ENCODE measurements around the gene CCNC.

The CCNC gene
- 36.0 to 50.8 (median 42.1) reads per million in 3 donors for total RNA-seq

DNA sequence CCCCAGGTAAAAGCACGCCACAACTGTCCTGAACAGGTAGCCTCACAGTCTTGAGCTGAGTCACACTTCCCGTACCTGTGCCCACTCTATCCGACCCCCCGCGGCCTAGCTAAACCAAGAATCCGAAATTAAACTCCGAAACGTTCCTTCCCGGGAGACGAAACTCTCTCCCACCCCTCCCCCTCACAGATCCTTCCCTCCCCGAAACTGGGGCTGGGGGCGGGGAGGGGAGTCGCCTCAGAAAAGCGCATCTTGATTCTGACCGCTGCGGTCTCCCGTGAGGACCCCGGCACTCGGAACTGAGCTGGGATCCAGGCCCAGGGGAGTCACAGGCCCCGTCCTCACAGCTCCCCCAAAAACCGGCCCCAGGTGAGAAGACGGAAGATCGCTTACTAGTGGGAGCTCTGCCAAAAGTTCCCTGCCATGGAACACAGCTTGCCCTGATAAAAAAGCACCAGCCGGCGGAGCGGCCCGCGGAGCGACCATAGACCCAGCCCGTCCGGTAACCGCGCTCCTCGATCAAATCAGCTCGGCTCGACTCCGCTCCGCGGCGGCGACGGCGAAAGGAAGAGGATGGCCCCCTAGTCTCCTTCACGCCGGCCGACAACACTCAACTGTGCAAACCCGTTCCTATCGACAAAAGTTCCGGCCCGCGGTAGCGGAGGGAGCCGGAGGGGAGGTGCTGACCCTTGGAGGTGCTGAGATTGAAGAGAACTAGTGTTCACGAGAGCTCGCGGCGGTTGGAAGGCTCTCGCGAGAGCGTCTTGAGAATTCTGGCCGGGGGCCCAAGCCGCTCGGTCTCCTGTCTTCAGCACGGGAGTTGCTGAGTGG lies at the start of gene CCNC:
CCNC (minus strand) TSS at position 558 of the 831 bp plus-strand sequence; CDS start at position 425, 133 bp downstream.
- H3K9me3 ChIP-seq (ENCODE audit: control insufficient read depth, low read length) = no peaks in the 10 kb centered on the region
- no peaks in the 10 kb centered on the region for H3K36me3 ChIP-seq (ENCODE audit: control insufficient read depth, insufficient read depth, low read length)
- no peaks in the 10 kb centered on the region for H3K27me3 ChIP-seq (replicated peaks; ENCODE audit: control insufficient read depth, insufficient read depth, low read length, poor library complexity, severe bottlenecking)
- DNase-seq = peak; percentile 72 to 81 (median 80)
- no peaks in the 10 kb centered on the region for H3K4me1 ChIP-seq (ENCODE audit: control insufficient read depth, insufficient read depth, low read length, poor library complexity, severe bottlenecking)
- H3K27ac ChIP-seq (ENCODE audit: insufficient read depth, low read length, poor library complexity, severe bottlenecking) = peak within 1 kb of the TSS; percentile 72
- H3K4me3 ChIP-seq (ENCODE audit: insufficient read depth, low read depth, low read length, poor library complexity, severe bottlenecking) = peak within 1 kb of the TSS; percentile 92

DNA sequence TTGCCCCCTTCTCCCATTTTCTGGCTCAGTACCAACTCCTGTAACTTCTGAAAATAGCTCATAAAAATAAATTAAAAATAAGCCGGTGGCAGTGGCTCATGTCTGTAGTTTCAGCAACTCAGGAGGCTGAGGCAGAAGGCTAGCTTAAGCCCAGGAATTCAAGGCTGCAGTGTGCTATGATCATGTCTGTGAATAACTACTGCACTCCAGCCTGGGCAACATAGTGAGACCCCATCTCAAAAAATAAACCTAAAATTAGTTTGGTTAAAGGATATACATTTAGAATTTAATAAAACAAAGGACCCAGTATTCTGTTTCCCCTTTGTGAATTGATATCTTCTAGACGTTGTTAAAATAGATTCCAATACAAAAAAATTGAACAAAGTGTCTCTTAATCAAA lies 48.7 kb upstream of the CCNC start:
- H3K9me3 ChIP-seq (ENCODE audit: control insufficient read depth, low read length) = no peaks in the 10 kb centered on the region
- no peak overlapping the region for H3K4me3 ChIP-seq (ENCODE audit: insufficient read depth, low read depth, low read length, poor library complexity, severe bottlenecking)
- H3K27ac ChIP-seq (ENCODE audit: insufficient read depth, low read length, poor library complexity, severe bottlenecking) = no peak overlapping the region
- H3K27me3 ChIP-seq (replicated peaks; ENCODE audit: control insufficient read depth, insufficient read depth, low read length, poor library complexity, severe bottlenecking) = peaks cover 85% of the 10 kb centered on the region
- H3K4me1 ChIP-seq (ENCODE audit: control insufficient read depth, insufficient read depth, low read length, poor library complexity, severe bottlenecking) = peaks cover 23% of the 10 kb centered on the region
- H3K36me3 ChIP-seq (ENCODE audit: control insufficient read depth, insufficient read depth, low read length) = no peaks in the 10 kb centered on the region
- DNase-seq = no peak

DNA sequence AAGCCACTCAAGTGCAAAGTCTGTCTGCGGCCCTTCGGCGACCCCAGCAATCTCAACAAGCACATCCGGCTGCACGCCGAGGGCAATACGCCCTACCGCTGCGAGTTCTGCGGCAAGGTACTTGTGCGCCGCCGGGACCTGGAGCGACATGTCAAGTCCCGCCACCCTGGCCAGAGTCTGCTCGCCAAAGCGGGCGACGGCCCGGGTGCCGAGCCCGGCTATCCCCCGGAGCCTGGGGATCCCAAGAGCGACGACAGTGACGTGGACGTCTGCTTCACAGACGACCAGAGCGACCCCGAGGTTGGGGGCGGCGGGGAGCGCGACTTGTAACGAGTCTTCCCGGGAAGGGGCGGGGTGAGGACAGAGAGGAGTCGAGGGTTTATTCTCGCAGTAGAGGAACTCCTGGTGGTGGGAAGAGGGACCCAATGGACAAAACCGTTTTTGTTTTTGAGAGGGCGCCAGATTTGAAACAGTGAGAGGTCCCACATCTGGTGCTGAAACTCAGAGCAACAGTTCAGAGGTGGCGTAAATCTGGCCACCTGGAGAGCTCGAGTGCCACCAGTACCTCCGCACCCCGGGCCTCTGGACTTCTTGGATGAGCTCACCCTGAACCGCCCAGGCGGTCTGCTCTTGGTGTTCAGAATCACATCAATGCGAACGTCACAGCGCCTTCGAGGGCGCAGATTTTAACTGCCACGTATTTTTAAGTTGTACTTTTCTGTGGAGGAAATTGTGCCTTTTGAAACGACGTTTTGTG lies 46.1 kb upstream of the CCNC start:
- H3K27ac ChIP-seq (ENCODE audit: insufficient read depth, low read length, poor library complexity, severe bottlenecking) = no peak overlapping the region
- peaks cover 81% of the 10 kb centered on the region for H3K27me3 ChIP-seq (replicated peaks; ENCODE audit: control insufficient read depth, insufficient read depth, low read length, poor library complexity, severe bottlenecking)
- no peaks in the 10 kb centered on the region for H3K36me3 ChIP-seq (ENCODE audit: control insufficient read depth, insufficient read depth, low read length)
- peaks cover 27% of the 10 kb centered on the region for H3K4me1 ChIP-seq (ENCODE audit: control insufficient read depth, insufficient read depth, low read length, poor library complexity, severe bottlenecking)
- no peak for DNase-seq
- H3K4me3 ChIP-seq (ENCODE audit: insufficient read depth, low read depth, low read length, poor library complexity, severe bottlenecking) = peak overlapping the region; percentile 57
- H3K9me3 ChIP-seq (ENCODE audit: control insufficient read depth, low read length) = no peaks in the 10 kb centered on the region

DNA sequence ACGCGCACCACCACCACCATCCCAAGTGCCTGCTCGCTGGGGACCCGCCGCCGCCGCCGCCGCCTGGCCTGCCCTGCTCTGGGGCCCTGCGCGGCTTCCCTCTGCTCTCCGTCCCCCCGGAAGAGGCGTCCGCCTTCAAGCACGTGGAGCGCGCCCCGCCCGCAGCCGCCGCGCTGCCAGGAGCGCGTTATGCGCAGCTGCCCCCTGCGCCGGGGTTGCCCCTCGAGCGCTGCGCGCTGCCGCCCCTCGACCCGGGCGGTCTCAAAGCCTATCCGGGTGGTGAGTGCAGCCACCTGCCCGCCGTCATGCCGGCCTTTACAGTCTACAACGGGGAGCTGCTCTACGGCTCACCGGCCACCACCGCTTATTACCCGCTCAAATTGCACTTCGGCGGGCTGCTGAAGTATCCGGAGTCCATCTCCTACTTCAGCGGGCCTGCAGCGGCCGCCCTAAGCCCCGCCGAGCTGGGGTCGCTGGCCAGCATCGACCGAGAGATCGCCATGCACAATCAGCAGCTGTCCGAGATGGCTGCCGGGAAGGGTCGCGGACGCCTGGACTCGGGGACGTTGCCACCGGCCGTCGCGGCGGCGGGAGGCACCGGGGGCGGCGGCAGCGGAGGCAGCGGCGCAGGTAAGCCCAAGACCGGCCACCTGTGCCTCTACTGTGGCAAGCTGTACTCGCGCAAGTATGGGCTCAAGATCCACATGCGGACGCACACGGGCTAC lies 45.4 kb upstream of the CCNC start:
- peak overlapping the region; percentile 57 for H3K4me3 ChIP-seq (ENCODE audit: insufficient read depth, low read depth, low read length, poor library complexity, severe bottlenecking)
- no peak overlapping the region for H3K27ac ChIP-seq (ENCODE audit: insufficient read depth, low read length, poor library complexity, severe bottlenecking)
- no peak for DNase-seq
- peaks cover 27% of the 10 kb centered on the region for H3K4me1 ChIP-seq (ENCODE audit: control insufficient read depth, insufficient read depth, low read length, poor library complexity, severe bottlenecking)
- peaks cover 82% of the 10 kb centered on the region for H3K27me3 ChIP-seq (replicated peaks; ENCODE audit: control insufficient read depth, insufficient read depth, low read length, poor library complexity, severe bottlenecking)
- no peaks in the 10 kb centered on the region for H3K36me3 ChIP-seq (ENCODE audit: control insufficient read depth, insufficient read depth, low read length)
- no peaks in the 10 kb centered on the region for H3K9me3 ChIP-seq (ENCODE audit: control insufficient read depth, low read length)

- Histone ChIP-seq H3K36me3 (ENCODE audit: control insufficient read depth, insufficient read depth, low read length) (no peaks in the 10 kb centered on the region), H3K4me1 (ENCODE audit: control insufficient read depth, insufficient read depth, low read length, poor library complexity, severe bottlenecking) (peaks cover 27% of the 10 kb centered on the region), H3K9me3 (ENCODE audit: control insufficient read depth, low read length) (no peaks in the 10 kb centered on the region), H3K27me3 (replicated peaks; ENCODE audit: control insufficient read depth, insufficient read depth, low read length, poor library complexity, severe bottlenecking) (peaks cover 82% of the 10 kb centered on the region), H3K4me3 (ENCODE audit: insufficient read depth, low read depth, low read length, poor library complexity, severe bottlenecking) (peak overlapping the region; percentile 57), H3K27ac (ENCODE audit: insufficient read depth, low read length, poor library complexity, severe bottlenecking) (no peak overlapping the region)
- DNase-seq = no peak
Observed at GRCh38 chr6:99613409-99613704, 44.9 kb upstream of the CCNC start.

DNA sequence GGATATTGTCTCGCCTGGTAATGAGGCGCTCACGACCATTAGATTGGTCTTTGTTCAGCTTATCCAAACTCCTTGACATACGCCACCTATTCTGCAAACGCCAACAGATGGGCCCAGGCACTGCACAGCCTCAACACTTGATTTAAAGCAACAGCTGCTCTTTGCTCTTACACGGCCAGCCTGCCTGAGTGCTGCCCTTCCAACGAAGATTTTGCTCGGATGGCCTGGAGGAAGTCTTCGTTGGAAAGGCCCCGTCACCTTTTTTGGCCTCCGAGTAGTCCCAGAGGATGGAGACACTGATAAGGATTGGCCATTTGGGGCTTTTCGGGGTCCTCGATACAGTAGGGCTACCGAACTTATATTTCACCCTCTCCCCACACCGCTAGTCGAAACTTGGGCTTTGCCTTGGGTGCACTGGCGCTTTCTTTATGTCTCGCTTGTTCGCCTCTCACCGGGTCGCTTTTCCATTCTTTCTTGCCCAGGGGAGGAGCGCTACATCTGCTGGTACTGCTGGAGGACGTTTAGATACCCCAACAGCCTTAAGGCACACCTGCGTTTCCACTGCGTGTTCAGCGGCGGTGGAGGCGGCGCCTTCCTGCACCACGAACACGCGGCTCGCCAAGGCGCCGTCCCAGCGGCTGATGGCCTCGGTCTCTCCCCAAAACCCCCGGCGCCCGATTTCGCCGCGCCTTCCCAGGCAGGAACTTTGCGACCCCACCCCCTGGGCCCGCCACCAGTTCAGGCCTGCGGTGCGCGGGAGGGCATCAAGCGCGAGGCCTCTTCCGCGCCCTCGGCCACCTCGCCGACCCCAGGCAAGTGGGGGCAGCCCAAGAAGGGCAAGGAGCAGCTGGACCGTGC lies 44.3 kb upstream of the CCNC start:
- H3K4me3 ChIP-seq (ENCODE audit: insufficient read depth, low read depth, low read length, poor library complexity, severe bottlenecking) = peak overlapping the region; percentile 57
- H3K27ac ChIP-seq (ENCODE audit: insufficient read depth, low read length, poor library complexity, severe bottlenecking) = no peak overlapping the region
- H3K9me3 ChIP-seq (ENCODE audit: control insufficient read depth, low read length) = no peaks in the 10 kb centered on the region
- H3K36me3 ChIP-seq (ENCODE audit: control insufficient read depth, insufficient read depth, low read length) = no peaks in the 10 kb centered on the region
- H3K27me3 ChIP-seq (replicated peaks; ENCODE audit: control insufficient read depth, insufficient read depth, low read length, poor library complexity, severe bottlenecking) = peaks cover 82% of the 10 kb centered on the region
- peaks cover 27% of the 10 kb centered on the region for H3K4me1 ChIP-seq (ENCODE audit: control insufficient read depth, insufficient read depth, low read length, poor library complexity, severe bottlenecking)
- no peak for DNase-seq

- Histone ChIP-seq H3K4me3 (ENCODE audit: insufficient read depth, low read depth, low read length, poor library complexity, severe bottlenecking) (no peak overlapping the region), H3K9me3 (ENCODE audit: control insufficient read depth, low read length) (no peaks in the 10 kb centered on the region), H3K27ac (ENCODE audit: insufficient read depth, low read length, poor library complexity, severe bottlenecking) (no peak overlapping the region), H3K4me1 (ENCODE audit: control insufficient read depth, insufficient read depth, low read length, poor library complexity, severe bottlenecking) (peaks cover 27% of the 10 kb centered on the region), H3K36me3 (ENCODE audit: control insufficient read depth, insufficient read depth, low read length) (no peaks in the 10 kb centered on the region), H3K27me3 (replicated peaks; ENCODE audit: control insufficient read depth, insufficient read depth, low read length, poor library complexity, severe bottlenecking) (peaks cover 84% of the 10 kb centered on the region)
- DNase-seq = no peak
Observed at GRCh38 chr6:99611148-99611547, 42.7 kb upstream of the CCNC start.

GRCh38 chr6:99609905-99610489 lies 41.5 kb upstream of the CCNC start:
- peaks cover 84% of the 10 kb centered on the region for H3K27me3 ChIP-seq (replicated peaks; ENCODE audit: control insufficient read depth, insufficient read depth, low read length, poor library complexity, severe bottlenecking)
- DNase-seq = no peak
- H3K27ac ChIP-seq (ENCODE audit: insufficient read depth, low read length, poor library complexity, severe bottlenecking) = no peak overlapping the region
- H3K36me3 ChIP-seq (ENCODE audit: control insufficient read depth, insufficient read depth, low read length) = no peaks in the 10 kb centered on the region
- H3K4me3 ChIP-seq (ENCODE audit: insufficient read depth, low read depth, low read length, poor library complexity, severe bottlenecking) = no peak overlapping the region
- H3K4me1 ChIP-seq (ENCODE audit: control insufficient read depth, insufficient read depth, low read length, poor library complexity, severe bottlenecking) = peaks cover 32% of the 10 kb centered on the region
- no peaks in the 10 kb centered on the region for H3K9me3 ChIP-seq (ENCODE audit: control insufficient read depth, low read length)

DNA sequence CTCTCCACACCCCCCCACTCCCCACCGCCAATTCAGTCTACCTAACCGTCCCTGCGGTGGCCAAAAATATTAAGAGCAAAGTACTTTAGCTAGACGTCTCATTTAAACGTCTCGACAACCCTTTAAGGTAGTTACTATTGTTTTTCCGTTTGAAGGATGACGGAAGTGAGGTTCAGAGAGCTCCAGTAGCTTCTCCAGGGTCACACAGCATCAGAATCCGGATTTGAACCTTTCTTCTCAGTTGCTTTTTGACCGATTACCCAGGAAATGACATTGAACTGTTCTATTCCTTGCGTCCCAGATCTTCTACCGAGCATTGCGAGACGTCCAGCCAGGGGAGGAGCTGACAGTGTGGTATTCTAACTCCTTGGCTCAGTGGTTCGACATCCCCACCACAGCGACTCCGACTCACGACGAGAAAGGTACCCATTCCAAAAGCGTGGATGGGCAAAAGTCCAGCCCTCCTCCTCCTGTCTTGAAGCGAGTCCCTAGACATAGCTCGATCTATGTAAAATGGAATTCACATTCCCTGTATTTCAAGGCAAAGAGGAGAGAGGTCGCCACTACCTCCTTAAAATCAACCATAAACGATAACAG lies 40.5 kb upstream of the CCNC start:
- no peaks in the 10 kb centered on the region for H3K36me3 ChIP-seq (ENCODE audit: control insufficient read depth, insufficient read depth, low read length)
- DNase-seq = no peak
- peaks cover 84% of the 10 kb centered on the region for H3K27me3 ChIP-seq (replicated peaks; ENCODE audit: control insufficient read depth, insufficient read depth, low read length, poor library complexity, severe bottlenecking)
- peaks cover 31% of the 10 kb centered on the region for H3K4me1 ChIP-seq (ENCODE audit: control insufficient read depth, insufficient read depth, low read length, poor library complexity, severe bottlenecking)
- no peak overlapping the region for H3K27ac ChIP-seq (ENCODE audit: insufficient read depth, low read length, poor library complexity, severe bottlenecking)
- no peak overlapping the region for H3K4me3 ChIP-seq (ENCODE audit: insufficient read depth, low read depth, low read length, poor library complexity, severe bottlenecking)
- no peaks in the 10 kb centered on the region for H3K9me3 ChIP-seq (ENCODE audit: control insufficient read depth, low read length)

Data from effector memory CD4-positive, alpha-beta T cell (primary cell).